ENCODE results near the gene APPL2. TPM values are rescaled to one million over a fixed set of nuclear protein-coding genes. Genes with fewer than 3 reads are reported as not detected.
"Not testable (repeated sequence)": the region's sequence is repeated elsewhere in the genome, so short reads cannot be mapped to it uniquely, and the experiment has no call there.

APPL2 gene
- total and polyA plus RNA-seq, 2 of the 13 experiments (the other 11 are each of a cell fraction or from before 2014, with no cell fraction given), result 9.9 to 11.1 TPM

DNA sequence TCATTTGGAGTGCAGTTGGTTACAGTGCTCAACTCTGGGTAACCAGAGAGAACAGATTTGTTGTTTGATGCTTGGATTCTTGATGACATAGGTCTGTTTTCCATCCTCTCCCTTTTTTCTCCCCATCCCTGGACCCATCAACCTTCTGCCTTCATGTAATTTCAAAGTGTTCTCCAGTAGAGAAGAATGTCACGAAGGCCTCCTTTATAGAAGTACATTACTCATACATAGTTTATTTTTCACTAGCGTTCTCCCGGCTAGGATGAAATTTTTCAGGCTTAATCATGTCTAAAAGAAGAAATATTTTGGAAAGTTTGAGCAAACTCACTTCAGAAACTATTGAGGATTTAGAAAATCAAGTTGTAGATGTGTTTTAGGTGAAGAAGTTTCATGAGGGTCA is 20.9 kb upstream of the APPL2 start:
- 12% methylated on average over 3 of the region's 3 CpGs for WGBS (ENCODE audit: low lambda C conversion rate)
- TF ChIP-seq FOSL2 (CRISPR knock-in tag; IDR thresholded peaks at IDR 0.05), result no peak
- TF ChIP-seq ZNF777 (CRISPR knock-in tag; IDR thresholded peaks at IDR 0.05), result no peak
- TF ChIP-seq HNRNPUL1 (IDR thresholded peaks at IDR 0.05; ENCODE audit: low read depth, low read length), result no peak
- TF ChIP-seq, protein P1, sequence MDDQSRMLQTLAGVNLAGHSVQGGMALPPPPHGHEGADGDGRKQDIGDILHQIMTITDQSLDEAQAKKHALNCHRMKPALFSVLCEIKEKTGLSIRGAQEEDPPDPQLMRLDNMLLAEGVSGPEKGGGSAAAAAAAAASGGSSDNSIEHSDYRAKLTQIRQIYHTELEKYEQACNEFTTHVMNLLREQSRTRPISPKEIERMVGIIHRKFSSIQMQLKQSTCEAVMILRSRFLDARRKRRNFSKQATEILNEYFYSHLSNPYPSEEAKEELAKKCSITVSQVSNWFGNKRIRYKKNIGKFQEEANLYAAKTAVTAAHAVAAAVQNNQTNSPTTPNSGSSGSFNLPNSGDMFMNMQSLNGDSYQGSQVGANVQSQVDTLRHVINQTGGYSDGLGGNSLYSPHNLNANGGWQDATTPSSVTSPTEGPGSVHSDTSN (CRISPR knock-in tag; IDR thresholded peaks at IDR 0.05; ENCODE audit: borderline replicate concordance), result no peak
- no peak for TF ChIP-seq NONO (IDR thresholded peaks at IDR 0.05)
- no peak for TF ChIP-seq NONO (CRISPR knock-in tag; conservative IDR thresholded peaks at IDR 0.05)
- TF ChIP-seq ZNF660 (CRISPR knock-in tag; IDR thresholded peaks at IDR 0.05; ENCODE audit: borderline replicate concordance, low read depth), result no peak
- no peak for TF ChIP-seq SRSF1 (optimal IDR thresholded peaks at IDR 0.05; ENCODE audit: low read depth, low read length)
- TF ChIP-seq, protein P2, sequence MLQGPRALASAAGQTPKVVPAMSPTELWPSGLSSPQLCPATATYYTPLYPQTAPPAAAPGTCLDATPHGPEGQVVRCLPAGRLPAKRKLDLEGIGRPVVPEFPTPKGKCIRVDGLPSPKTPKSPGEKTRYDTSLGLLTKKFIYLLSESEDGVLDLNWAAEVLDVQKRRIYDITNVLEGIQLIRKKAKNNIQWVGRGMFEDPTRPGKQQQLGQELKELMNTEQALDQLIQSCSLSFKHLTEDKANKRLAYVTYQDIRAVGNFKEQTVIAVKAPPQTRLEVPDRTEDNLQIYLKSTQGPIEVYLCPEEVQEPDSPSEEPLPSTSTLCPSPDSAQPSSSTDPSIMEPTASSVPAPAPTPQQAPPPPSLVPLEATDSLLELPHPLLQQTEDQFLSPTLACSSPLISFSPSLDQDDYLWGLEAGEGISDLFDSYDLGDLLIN (CRISPR knock-in tag; IDR thresholded peaks at IDR 0.05; ENCODE audit: borderline replicate concordance), result no peak
- no peak for TF ChIP-seq EEA1 (CRISPR knock-in tag; IDR thresholded peaks at IDR 0.05; ENCODE audit: borderline replicate concordance)
- TF ChIP-seq SP4 (CRISPR knock-in tag; IDR thresholded peaks at IDR 0.05), result no peak
- no peak for TF ChIP-seq NRL (CRISPR knock-in tag; IDR thresholded peaks at IDR 0.05; ENCODE audit: borderline replicate concordance)
- TF ChIP-seq MEIS2 (CRISPR knock-in tag; IDR thresholded peaks at IDR 0.05), result no peak
- no peak for TF ChIP-seq SALL2 (CRISPR knock-in tag; IDR thresholded peaks at IDR 0.05)
- no peak for TF ChIP-seq GZF1 (CRISPR knock-in tag; IDR thresholded peaks at IDR 0.05)
- TF ChIP-seq, protein P3, sequence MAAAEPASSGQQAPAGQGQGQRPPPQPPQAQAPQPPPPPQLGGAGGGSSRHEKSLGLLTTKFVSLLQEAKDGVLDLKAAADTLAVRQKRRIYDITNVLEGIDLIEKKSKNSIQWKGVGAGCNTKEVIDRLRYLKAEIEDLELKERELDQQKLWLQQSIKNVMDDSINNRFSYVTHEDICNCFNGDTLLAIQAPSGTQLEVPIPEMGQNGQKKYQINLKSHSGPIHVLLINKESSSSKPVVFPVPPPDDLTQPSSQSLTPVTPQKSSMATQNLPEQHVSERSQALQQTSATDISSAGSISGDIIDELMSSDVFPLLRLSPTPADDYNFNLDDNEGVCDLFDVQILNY (CRISPR knock-in tag; conservative IDR thresholded peaks at IDR 0.05), result no peak
- TF ChIP-seq KAT7 (CRISPR knock-in tag; IDR thresholded peaks at IDR 0.05; ENCODE audit: borderline replicate concordance), result no peak
- intact Hi-C loops (cut with micrococcal nuclease; ENCODE audit: unreplicated experiment) (no loop called here), in situ Hi-C loops (cut with HindIII; ENCODE audit: extremely low pct_ligation_motif_present, low pct_unique_long_range_greater_than_20kb) (no loop called here)
- DNase-seq (ENCODE audit: low spot score) (no peak), FAIRE-seq (no peak), ATAC-seq (no peak)
- ChIA-PET POLR2A (no interaction called here), CTCF (ENCODE audit: low intra/inter-chr PET ratio, low total read pairs) (no interaction called here)
- Histone ChIP-seq H3K36me3 (replicated peaks in 1 of 2; ENCODE audit: control insufficient read depth in 1 of 2, insufficient read depth in 2 of 2, low read length in 2 of 2) (no peaks in the 10 kb centered on the region), H3K79me2 (ENCODE audit: insufficient read depth, low read length) (no peaks in the 10 kb centered on the region), H3K9me3 (ENCODE audit: low read length) (no peaks in the 10 kb centered on the region), H3K4me3 (replicated peaks in 1 of 3; ENCODE audit: insufficient read depth in 1 of 3, low read depth in 2 of 3, low read length in 3 of 3) (no peak overlapping the region), H2AFZ (ENCODE audit: low read length) (no peak overlapping the region), H3K9ac (ENCODE audit: insufficient read depth, low read depth, low read length) (no peak overlapping the region), H3K4me1 (ENCODE audit: insufficient read depth, low read length) (no peaks in the 10 kb centered on the region), H4K20me1 (ENCODE audit: insufficient read depth, low read length) (no peaks in the 10 kb centered on the region), H3K4me2 (ENCODE audit: low read depth, low read length) (no peak overlapping the region), H3K27me3 (ENCODE audit: control insufficient read depth in 1 of 2, insufficient read depth in 2 of 2, low read length in 2 of 2) (no peaks in the 10 kb centered on the region), H3K27ac (ENCODE audit: extremely low read length, insufficient read depth, low read length) (no peak overlapping the region)
- BruUV-seq (replicated peaks), result no TSS peak

DNA sequence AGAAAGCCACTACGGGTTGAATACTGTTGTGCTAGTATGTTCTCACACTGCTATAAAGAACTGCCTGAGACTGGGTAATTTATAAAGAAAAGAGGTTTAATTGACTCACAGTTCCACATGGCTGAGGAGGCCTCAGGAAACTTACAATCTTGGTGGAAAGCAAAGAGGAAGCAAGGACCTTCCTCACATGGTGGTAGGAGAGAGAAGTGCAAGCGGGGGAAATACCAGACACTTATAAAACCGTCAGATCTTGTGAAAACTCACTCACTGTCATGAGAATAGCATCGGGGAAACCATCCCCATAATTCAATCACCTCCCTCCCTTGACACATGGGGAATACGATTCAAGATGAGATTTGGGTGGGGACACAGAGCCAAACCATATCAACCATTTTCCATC is 20.5 kb upstream of the APPL2 start:
- H3K9me3 ChIP-seq (ENCODE audit: low read length); intact Hi-C loops (cut with micrococcal nuclease; ENCODE audit: unreplicated experiment); POLR2A ChIA-PET; H3K4me3 ChIP-seq (replicated peaks in 1 of 3; ENCODE audit: insufficient read depth in 1 of 3, low read depth in 2 of 3, low read length in 3 of 3); H3K27ac ChIP-seq (ENCODE audit: extremely low read length, insufficient read depth, low read length); DNase-seq (ENCODE audit: low spot score); H2AFZ ChIP-seq (ENCODE audit: low read length); ATAC-seq; FAIRE-seq; BruUV-seq (replicated peaks); H3K9ac ChIP-seq (ENCODE audit: insufficient read depth, low read depth, low read length); H3K36me3 ChIP-seq (replicated peaks in 1 of 2; ENCODE audit: control insufficient read depth in 1 of 2, insufficient read depth in 2 of 2, low read length in 2 of 2); H4K20me1 ChIP-seq (ENCODE audit: insufficient read depth, low read length); H3K79me2 ChIP-seq (ENCODE audit: insufficient read depth, low read length); H3K4me2 ChIP-seq (ENCODE audit: low read depth, low read length); in situ Hi-C loops (cut with HindIII; ENCODE audit: extremely low pct_ligation_motif_present, low pct_unique_long_range_greater_than_20kb); H3K27me3 ChIP-seq (ENCODE audit: control insufficient read depth in 1 of 2, insufficient read depth in 2 of 2, low read length in 2 of 2); CTCF ChIA-PET (ENCODE audit: low intra/inter-chr PET ratio, low total read pairs); H3K4me1 ChIP-seq (ENCODE audit: insufficient read depth, low read length): not testable (repeated sequence)
- WGBS (ENCODE audit: low lambda C conversion rate), result 29% methylated on average over 5 of the region's 5 CpGs
